Measurements from ENCODE around the gene EML1. TPM values are rescaled to one million over a fixed set of nuclear protein-coding genes. Genes with fewer than 3 reads are reported as not detected.
A peak's percentile ranks its signal among the peaks of the same experiment; 100 is the strongest.

Gene EML1
- total RNA-seq, 2 donors from 2014 or later: 2.2 TPM; not detected in 1

DNA sequence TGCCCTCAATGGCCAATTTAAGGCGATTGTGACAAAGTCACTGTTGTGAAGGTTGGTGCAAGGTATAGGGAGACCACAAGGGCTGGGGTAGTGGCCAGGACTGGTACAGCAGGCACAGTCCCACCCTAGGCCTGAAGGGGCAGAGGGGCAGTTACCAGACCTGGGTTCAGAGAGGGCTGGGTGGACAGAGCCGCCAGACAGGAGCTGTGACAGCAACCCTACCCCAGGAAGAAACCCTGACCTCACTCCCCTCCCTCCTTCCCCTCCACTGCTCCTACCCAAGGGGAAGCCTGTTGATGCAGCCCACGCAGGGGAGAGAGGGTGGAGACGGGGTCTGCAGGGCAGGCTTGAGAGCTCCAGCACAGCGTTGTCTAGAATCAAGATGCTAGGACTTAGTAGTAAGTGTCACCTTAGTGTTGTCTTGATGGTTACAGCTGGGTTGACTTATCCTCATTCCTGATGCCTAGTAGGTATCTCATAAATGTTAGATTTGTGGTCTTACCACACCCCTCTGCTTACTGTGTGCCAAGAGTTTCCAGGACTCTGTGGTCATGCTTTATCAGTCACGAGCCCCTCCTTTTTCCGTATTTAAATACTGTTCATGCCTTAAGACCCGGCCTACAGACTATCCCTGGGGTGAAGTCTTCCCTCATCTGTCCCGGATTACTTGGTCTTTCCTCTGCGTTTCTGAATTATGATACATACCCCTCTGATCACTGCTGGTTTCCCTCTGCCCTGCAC is 14.4 kb downstream of the EML1 start:
- no peaks in the 10 kb centered on the region for H3K36me3 Mint-ChIP-seq
- H3K9me3 Mint-ChIP-seq: no peaks in the 10 kb centered on the region
- ATAC-seq: peak in 1 of 2 donors; percentile 43
- DNase-seq (ENCODE audit: low spot score in 2 of 2): no peak
- no peak overlapping the region for H3K27ac Mint-ChIP-seq

GRCh38 chr14:99808154-99808505 is 14.9 kb downstream of the EML1 start:
- H3K9me3 Mint-ChIP-seq: no peaks in the 10 kb centered on the region

DNA sequence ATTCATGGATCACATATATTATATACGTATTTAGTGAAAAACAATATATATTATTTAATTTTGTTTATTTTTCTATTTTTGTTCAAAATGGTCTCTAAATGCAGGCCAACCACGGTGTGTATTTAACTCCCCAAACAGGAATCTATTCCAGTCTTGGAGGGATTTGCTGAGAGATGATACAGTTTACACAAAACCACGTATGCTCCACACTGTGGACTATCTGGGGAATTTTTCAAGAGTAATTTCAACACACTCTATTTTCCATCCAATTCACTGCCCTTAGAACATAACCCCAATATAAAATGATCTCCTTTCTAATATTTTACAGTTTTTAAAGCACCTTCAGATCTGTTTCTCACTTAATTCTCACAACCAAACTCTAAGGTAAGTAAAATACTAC is 15.3 kb downstream of the EML1 start:
- ATAC-seq: no peak
- H3K27ac Mint-ChIP-seq: no peak overlapping the region
- DNase-seq (ENCODE audit: low spot score in 2 of 2): no peak
- no peaks in the 10 kb centered on the region for H3K36me3 Mint-ChIP-seq
- H3K9me3 Mint-ChIP-seq: no peaks in the 10 kb centered on the region

More at GRCh38 chr14:99808154-99808505, 14.9 kb downstream of the EML1 start:
- Mint-ChIP-seq H3K36me3 (no peaks in the 10 kb centered on the region), H3K27ac (no peak overlapping the region)
- DNase-seq (ENCODE audit: low spot score in 2 of 2): no peak
- no peak for ATAC-seq

GRCh38 chr14:99809360-99809759 is 16.1 kb downstream of the EML1 start:
- no peak for ATAC-seq
- H3K27ac Mint-ChIP-seq: no peak overlapping the region
- no peak for DNase-seq (ENCODE audit: low spot score in 2 of 2)
- no peaks in the 10 kb centered on the region for H3K9me3 Mint-ChIP-seq
- H3K36me3 Mint-ChIP-seq: no peaks in the 10 kb centered on the region

DNA sequence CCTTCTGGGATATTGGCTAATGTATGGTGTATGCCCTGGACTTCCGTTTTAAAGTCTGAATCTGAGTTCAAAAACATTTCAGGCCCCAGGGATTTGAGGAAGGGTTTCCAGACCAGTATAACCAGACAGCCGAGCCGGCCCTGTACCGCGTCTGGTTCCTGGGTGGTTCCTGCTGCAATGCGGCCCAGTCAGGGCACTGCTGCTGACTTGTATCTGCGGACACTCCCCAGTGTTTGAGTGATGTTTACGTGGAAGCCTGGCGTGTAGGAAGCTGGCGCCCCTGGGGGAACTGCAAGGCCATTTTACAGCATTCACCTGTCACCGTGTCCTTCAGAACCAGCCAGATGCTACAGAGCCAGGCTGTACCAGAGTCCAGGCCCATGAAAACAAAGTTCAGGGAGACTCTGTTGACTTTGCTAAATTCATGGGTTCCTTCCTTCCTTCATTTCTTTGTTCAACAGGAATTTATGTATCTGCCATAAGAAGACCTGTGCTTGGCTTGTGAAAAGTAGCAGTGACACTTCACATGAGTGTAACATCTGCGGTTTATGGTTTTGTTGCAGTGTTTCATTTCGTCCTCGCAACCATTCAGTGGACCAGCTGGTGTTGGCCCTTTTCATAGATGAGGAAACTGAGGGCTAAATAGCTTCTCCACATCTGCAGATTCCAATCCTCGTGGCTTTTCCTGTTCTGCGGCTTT is 16.8 kb downstream of the EML1 start:
- H3K9me3 Mint-ChIP-seq: no peaks in the 10 kb centered on the region
- H3K27ac Mint-ChIP-seq: no peak overlapping the region

GRCh38 chr14:99810559-99810874 is 17.3 kb downstream of the EML1 start:
- ATAC-seq: no peak
- no peaks in the 10 kb centered on the region for H3K36me3 Mint-ChIP-seq
- no peaks in the 10 kb centered on the region for H3K9me3 Mint-ChIP-seq
- DNase-seq (ENCODE audit: low spot score in 2 of 2): no peak
- H3K27ac Mint-ChIP-seq: no peak overlapping the region

More for the DNA sequence above, 16.8 kb downstream of the EML1 start:
- H3K36me3 Mint-ChIP-seq: no peaks in the 10 kb centered on the region
- ATAC-seq (no peak), DNase-seq (ENCODE audit: low spot score in 2 of 2) (no peak)

DNA sequence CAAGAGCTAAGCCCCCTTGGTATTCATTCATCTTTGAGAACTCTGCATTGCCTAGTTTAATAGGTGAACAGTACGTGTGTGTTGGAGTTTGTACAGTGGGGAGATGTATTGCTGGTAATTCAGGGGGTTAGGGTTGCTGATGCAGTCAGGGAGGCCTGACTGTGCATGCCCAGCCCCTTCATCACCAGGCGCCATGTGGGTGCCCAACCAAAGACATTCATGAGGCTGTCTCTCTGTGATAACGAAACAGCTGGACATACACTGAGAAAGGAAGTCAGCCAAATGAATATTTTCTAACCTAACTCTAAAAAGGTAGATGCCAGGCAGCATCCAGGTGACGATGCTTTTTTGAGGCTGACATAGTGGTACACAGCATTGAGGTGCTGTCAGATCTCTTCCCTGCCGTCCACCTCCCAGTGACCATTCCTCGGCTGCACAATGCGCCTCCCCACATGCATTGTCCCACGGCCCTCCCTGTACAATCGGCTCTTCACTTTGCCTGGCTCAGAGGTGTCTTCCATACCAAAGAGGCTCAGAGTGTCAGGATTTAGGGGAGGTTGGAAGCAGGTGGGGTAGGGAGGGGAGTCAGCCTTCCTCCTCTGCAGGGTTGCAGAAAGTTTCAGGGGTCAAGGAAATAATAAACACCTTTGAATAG is 19.0 kb downstream of the EML1 start:
- ATAC-seq (no peak), DNase-seq (ENCODE audit: low spot score in 2 of 2) (no peak)
- H3K36me3 Mint-ChIP-seq: no peaks in the 10 kb centered on the region
- H3K27ac Mint-ChIP-seq: no peak overlapping the region
- H3K9me3 Mint-ChIP-seq: no peaks in the 10 kb centered on the region

DNA sequence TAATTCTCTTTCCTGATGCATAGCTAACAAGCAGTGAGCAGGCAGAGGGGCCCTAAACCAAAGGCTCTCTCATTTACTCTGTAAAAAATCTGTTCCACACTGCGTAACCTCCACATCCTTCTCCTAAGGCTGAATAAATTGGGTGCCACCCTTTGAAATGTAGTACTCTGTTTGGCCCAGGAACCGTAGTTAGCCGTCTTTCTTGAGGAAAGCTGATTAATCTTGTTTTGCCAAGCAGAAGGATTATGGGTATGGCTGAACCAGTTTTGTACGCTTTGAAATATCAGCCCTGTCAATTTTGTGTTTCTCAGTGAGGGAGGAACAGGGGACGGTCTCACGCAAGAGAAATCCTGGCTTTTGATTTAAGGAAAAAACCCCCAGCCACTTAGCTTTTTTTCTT is 19.7 kb downstream of the EML1 start:
- DNase-seq (ENCODE audit: low spot score in 2 of 2): no peak
- ATAC-seq: no peak
- no peaks in the 10 kb centered on the region for H3K36me3 Mint-ChIP-seq

GRCh38 chr14:99815696-99816095 is 22.5 kb downstream of the EML1 start:
- H3K27ac Mint-ChIP-seq: no peak overlapping the region
- H3K36me3 Mint-ChIP-seq: no peaks in the 10 kb centered on the region
- no peaks in the 10 kb centered on the region for H3K9me3 Mint-ChIP-seq
- ATAC-seq (no peak), DNase-seq (ENCODE audit: low spot score in 2 of 2) (no peak)

More for the DNA sequence above, 19.7 kb downstream of the EML1 start:
- Mint-ChIP-seq H3K9me3 (no peaks in the 10 kb centered on the region), H3K27ac (no peak overlapping the region)

- Mint-ChIP-seq H3K27ac (no peak overlapping the region), H3K9me3 (no peaks in the 10 kb centered on the region), H3K36me3 (no peaks in the 10 kb centered on the region)
Measured at GRCh38 chr14:99816217-99816616, 23.0 kb downstream of the EML1 start.

DNA sequence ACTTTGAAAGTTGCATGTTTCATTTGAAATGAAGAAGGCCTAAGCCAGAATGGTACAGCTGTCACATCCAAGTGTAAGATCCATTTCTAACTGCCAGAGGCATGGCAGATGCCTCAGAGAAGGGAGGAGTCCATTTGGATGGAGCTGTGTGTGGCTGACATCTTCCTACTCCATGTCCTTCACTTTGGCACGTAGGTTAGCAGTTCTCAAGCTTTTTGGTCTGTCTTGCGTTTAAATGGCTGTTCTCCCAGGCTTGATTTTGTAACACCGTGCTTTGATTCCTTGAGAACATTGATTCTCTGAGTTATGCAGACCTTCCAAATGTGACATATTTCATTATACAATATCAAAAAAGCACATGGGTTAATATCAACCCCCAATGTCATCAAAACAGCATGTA is 23.4 kb downstream of the EML1 start:
- no peaks in the 10 kb centered on the region for H3K36me3 Mint-ChIP-seq
- ATAC-seq: no peak

More at GRCh38 chr14:99816217-99816616, 23.0 kb downstream of the EML1 start:
- DNase-seq (ENCODE audit: low spot score in 2 of 2) (no peak), ATAC-seq (no peak)

GRCh38 chr14:99817331-99817730 is 24.1 kb downstream of the EML1 start:
- ATAC-seq (no peak), DNase-seq (ENCODE audit: low spot score in 2 of 2) (no peak)
- Mint-ChIP-seq H3K9me3 (no peaks in the 10 kb centered on the region), H3K36me3 (no peaks in the 10 kb centered on the region), H3K27ac (no peak overlapping the region)

More for the DNA sequence above, 23.4 kb downstream of the EML1 start:
- H3K9me3 Mint-ChIP-seq: no peaks in the 10 kb centered on the region
- no peak for DNase-seq (ENCODE audit: low spot score in 2 of 2)
- no peak overlapping the region for H3K27ac Mint-ChIP-seq

DNA sequence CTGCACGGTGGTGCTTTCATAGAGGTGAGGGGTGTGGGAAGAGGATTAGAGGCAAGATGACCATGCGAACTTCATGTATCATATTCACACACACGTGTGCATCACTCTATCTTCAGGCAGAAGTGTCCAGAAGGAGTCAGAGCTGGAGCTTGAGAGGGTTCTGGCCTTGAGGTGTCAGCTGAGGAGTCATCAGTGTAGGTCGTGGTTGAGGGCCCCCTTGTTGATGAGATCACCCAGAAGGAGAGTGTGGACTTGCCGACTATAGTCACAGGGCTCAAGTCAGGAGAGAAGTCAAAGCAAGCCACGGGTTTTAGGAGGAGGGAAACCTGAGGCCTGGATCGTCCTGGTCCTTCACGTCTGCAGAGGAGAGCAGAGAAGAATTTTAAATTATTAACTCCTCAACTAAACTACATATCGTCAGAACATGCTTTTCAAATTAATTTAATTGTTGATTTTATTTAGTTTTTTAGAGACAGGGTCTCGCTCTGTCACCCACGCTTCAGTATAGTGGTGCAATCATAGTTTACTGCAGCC is 25.4 kb downstream of the EML1 start:
- ATAC-seq (peak in 1 of 2 donors; percentile 66), DNase-seq (ENCODE audit: low spot score in 2 of 2) (no peak)
- H3K27ac Mint-ChIP-seq: no peak overlapping the region
- no peaks in the 10 kb centered on the region for H3K36me3 Mint-ChIP-seq
- no peaks in the 10 kb centered on the region for H3K9me3 Mint-ChIP-seq

DNA sequence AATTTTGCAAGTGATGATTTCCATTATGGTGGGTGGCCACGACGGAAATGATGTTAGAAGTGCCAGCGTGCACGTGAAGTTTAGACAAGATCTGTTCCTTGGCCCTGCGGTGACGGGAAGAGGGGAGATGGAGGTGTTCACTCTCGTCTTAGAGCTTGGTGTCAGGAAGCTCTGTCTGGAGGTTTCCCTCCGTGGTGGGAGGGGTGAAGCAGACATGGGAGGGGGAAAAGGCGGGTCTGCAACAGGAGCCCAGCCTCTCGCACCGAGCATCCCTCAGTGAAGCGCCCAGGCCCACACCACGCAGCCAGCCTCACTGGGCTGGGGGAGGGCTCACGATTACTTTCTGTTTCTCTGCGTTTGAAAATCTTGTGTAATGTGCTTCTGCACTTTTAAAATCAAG is 26.3 kb downstream of the EML1 start:
- peak in 1 of 2 donors; percentile 11 for DNase-seq (ENCODE audit: low spot score in 2 of 2)
- Mint-ChIP-seq H3K36me3 (no peaks in the 10 kb centered on the region), H3K27ac (no peak overlapping the region), H3K9me3 (no peaks in the 10 kb centered on the region)
- ATAC-seq: peak in 1 of 2 donors; percentile 78

DNA sequence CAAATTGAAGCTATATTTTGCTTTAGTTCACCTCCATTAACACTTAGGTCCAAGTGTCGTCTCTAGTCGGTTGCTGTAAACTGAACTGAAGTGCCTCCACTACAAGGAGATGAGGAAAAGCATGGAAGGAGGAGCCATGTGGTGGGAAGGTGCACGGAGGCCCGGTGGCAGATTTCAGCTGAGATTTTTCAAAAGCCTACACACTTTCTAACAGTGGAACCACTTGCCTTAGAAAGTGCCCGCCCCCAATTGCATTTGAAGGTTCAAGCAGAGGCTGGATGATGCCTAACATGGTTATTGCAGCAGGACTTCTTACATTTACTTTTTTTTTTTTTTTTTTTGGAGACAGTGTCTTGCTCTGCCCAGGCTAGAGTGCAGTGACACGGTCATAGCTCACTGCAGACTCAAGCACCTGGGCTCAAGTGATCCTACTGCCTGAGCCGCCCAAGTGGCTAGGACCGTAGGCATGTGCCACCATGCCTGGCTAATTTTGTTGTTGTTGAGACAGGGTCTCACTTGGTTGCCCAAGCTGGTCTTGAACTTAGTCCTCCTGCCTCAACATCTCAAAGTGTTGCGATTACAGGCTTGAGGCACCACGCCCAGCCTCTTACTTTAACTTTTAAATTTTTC is 27.6 kb downstream of the EML1 start:
- H3K27ac Mint-ChIP-seq: no peak overlapping the region
- DNase-seq (ENCODE audit: low spot score in 2 of 2): no peak
- H3K9me3 Mint-ChIP-seq: no peaks in the 10 kb centered on the region
- no peak for ATAC-seq
- no peaks in the 10 kb centered on the region for H3K36me3 Mint-ChIP-seq

DNA sequence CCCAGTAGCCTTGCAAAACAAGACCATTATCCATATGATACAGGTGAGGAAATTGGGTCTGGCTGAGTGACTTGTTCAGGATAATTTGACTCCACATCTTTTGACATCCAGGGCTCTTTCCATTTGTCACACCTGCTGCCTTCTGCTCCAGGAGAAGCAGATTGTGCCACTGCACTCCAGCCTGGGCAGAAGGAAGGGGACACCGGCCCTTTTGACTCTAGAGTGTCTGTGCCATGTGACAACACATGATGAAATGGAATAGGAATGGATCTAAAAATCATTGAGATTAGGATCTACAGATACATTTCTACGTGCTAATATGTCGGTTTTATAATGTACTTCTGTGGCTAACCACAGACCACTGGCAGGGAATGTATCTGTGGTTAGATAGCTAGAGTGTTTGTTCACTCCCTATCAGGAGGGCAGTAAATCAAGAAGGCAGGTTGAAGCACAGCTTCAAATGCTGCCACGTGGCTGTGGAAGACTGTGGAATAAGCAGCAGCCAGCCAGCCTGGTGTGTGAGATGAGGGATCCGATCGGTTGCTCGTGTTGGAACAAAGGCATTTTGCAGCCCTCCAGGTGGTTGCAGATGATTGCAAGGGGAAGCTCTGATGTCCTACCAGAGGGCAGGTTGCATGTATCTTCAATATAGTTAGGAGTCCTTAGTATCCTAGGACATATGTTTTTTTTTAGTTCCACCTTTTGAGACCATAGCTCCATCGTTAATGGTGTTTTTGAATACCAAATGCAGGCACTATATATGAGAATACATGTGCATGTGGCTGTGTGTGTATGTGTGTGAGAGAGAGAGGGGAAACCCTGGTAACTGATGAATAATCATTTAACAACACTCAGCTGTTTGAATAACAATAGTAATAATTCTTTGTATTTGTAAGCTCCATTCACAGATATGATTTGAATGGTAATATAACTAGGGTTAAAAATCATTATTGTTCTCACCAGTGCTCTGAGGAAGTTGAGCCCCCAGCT is 28.6 kb downstream of the EML1 start:
- peak in 1 of 2 donors; percentile 37 for ATAC-seq
- no peaks in the 10 kb centered on the region for H3K36me3 Mint-ChIP-seq
- H3K9me3 Mint-ChIP-seq: no peaks in the 10 kb centered on the region
- DNase-seq (ENCODE audit: low spot score in 2 of 2): peak in 1 of 2 donors; percentile 6
- peak overlapping the region in 1 of 2 donors; percentile 34 for H3K27ac Mint-ChIP-seq

All from activated naive CD4-positive, alpha-beta T cell treated with anti-CD3 and anti-CD28 coated beads, Interleukin-2, amount 50 U/mL, for 72 hours (primary cell).